LNCAP (cell line): ENCODE measurements around the gene KCTD19.
A peak's percentile ranks its signal among the peaks of the same experiment; 100 is the strongest.

Experiments used
- TF ChIP-seq, protein P1 (sequence below): fragments of 450-650 bp; IDR thresholded peaks from 2 replicates; pipeline ENCODE4 v1.5.1; 2017; ENCODE audit warnings: mild to moderate bottlenecking

Gene KCTD19

GRCh38 chr16:67350324-67350723 is 23.8 kb upstream of the KCTD19 start:
- TF ChIP-seq, protein P1, sequence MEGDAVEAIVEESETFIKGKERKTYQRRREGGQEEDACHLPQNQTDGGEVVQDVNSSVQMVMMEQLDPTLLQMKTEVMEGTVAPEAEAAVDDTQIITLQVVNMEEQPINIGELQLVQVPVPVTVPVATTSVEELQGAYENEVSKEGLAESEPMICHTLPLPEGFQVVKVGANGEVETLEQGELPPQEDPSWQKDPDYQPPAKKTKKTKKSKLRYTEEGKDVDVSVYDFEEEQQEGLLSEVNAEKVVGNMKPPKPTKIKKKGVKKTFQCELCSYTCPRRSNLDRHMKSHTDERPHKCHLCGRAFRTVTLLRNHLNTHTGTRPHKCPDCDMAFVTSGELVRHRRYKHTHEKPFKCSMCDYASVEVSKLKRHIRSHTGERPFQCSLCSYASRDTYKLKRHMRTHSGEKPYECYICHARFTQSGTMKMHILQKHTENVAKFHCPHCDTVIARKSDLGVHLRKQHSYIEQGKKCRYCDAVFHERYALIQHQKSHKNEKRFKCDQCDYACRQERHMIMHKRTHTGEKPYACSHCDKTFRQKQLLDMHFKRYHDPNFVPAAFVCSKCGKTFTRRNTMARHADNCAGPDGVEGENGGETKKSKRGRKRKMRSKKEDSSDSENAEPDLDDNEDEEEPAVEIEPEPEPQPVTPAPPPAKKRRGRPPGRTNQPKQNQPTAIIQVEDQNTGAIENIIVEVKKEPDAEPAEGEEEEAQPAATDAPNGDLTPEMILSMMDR = no peak

DNA sequence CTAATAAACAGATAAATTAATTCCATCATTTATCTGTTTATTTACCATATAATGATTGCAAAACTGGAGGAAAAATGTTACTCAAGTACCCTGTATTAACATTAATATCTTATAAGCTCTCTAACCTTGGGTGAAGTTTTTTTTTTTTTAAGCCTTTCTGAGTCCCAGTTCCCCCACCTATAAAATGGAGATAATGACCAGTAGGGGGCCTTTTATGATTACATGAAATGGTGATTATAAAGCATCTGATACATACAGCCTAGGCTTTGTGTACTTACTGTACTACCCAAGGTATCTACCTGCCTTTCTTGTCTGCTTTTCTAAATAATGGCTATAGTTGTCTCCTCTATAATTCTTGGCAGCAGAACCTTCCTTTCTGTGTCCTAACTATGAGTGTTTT is 22.6 kb upstream of the KCTD19 start:
- TF ChIP-seq, protein P1 = peak; percentile 51; the same call in 1 of the 2 replicates

- TF ChIP-seq, protein P1 = no peak
Measured at GRCh38 chr16:67346341-67346740, 19.8 kb upstream of the KCTD19 start.

DNA sequence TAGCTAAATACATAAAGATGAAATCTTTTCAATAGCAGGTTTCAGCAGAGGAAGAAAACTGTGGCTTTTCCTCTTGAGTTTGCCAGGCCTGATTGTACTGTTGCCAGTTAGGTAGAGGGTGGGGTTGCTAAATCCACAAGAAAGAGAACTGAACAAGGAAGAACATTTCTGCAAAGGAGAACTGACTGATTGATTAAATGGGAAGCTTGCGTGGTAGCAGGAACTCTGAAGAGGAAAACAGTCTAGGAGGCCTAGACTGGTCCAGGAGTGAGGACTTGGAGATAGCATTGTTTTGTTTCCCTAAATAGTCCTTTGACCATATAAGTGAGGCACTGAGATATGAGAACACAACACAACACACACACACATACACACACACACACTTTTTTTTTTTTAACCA is 18.9 kb upstream of the KCTD19 start:
- TF ChIP-seq, protein P1 = no peak

GRCh38 chr16:67342616-67343015 is 16.1 kb upstream of the KCTD19 start:
- TF ChIP-seq, protein P1 = no peak

- TF ChIP-seq, protein P1 = no peak
Measured at GRCh38 chr16:67341250-67341649, 14.7 kb upstream of the KCTD19 start.

GRCh38 chr16:67339453-67339852 is 12.9 kb upstream of the KCTD19 start:
- TF ChIP-seq, protein P1 = no peak

DNA sequence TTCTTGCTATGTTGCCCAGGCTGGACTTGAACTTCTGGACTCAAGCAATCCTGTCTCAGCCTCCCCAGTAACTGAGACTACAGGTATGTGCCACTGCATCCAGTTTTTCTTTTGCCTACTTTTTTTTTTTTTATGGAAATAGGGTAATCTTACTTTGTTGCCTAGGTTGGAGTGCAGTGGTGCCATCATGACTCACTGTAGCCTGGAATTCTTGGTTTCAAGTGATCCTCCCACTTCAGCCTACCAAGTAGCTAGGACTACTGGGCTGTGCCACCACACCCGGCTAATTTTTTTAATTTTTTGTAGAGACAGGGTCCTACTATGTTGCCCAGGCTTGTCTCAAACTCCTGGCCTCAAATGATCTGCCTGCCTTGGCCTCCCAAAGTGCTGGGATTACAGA is 10.1 kb upstream of the KCTD19 start:
- TF ChIP-seq, protein P1 = no peak
